Measurements from ENCODE around the gene BAIAP2L1.

DNA sequence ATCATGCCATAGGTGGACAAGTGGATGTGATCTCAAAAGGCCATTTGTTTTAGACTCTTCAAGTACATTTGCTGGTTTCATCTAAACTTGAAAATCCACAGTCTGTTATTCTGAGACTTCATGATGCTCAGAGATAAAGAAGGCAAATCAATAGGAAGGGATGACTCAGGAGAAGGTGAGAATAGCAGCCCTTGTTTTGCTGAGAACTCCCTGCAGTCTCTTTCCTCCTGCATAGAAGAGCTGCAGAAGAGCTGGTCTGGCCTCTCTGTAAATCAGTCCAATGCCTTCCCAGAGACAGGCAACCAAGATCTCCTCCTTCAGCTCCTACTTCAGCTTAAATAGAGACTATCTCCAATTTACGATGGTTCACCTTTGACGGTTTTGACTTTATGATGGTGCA is 4.0 kb upstream of the BAIAP2L1 start:
- TF ChIP-seq GATA3 (IDR thresholded peaks at IDR 0.05; ENCODE audit: low read depth, low read length) = no peak
- no peak for TF ChIP-seq GATA2 (IDR thresholded peaks at IDR 0.05; ENCODE audit: low read depth, low read length)
